Measurements from ENCODE around the gene VEGFD.

The VEGFD gene

GRCh38 chrX:15410430-15410829, 26.2 kb upstream of the VEGFD start:
- Histone ChIP-seq H3K4me2 (ENCODE audit: low read depth, low read length, poor library complexity, severe bottlenecking) (no peak overlapping the region), H3K27ac (ENCODE audit: low read depth, low read length) (no peak overlapping the region), H3F3A (ENCODE audit: insufficient read depth) (no peaks in the 10 kb centered on the region), H3K9ac (ENCODE audit: low read length) (no peak overlapping the region), H2AFZ (ENCODE audit: low read depth, low read length, severe bottlenecking) (no peak overlapping the region), H4K20me1 (ENCODE audit: low read depth, low read length) (no peaks in the 10 kb centered on the region), H3K9me2 (replicated peaks; ENCODE audit: insufficient read depth, low read length) (no peaks in the 10 kb centered on the region), H3K79me2 (ENCODE audit: insufficient read depth, low read length) (no peaks in the 10 kb centered on the region), H3K36me3 (ENCODE audit: low read length) (no peaks in the 10 kb centered on the region), H3K27me3 (ENCODE audit: low read length) (no peaks in the 10 kb centered on the region), H3K9me3 (ENCODE audit: insufficient read depth, low read length) (no peaks in the 10 kb centered on the region), H3K4me3 (ENCODE audit: insufficient read depth, low read length, poor library complexity, severe bottlenecking) (no peak overlapping the region)
- no peak for TF ChIP-seq CTCF (IDR thresholded peaks at IDR 0.05; ENCODE audit: insufficient read depth, low read length, poor library complexity, severe bottlenecking)
- no peak for TF ChIP-seq EZH2phosphoT487 (conservative IDR thresholded peaks at IDR 0.05; ENCODE audit: low read length)

GRCh38 chrX:15405846-15406245, 21.6 kb upstream of the VEGFD start:
- Histone ChIP-seq H3K79me2 (ENCODE audit: insufficient read depth, low read length) (no peaks in the 10 kb centered on the region), H3K27ac (ENCODE audit: low read depth, low read length) (no peak overlapping the region), H3K27me3 (ENCODE audit: low read length) (no peaks in the 10 kb centered on the region), H3K9me2 (replicated peaks; ENCODE audit: insufficient read depth, low read length) (no peaks in the 10 kb centered on the region), H4K20me1 (ENCODE audit: low read depth, low read length) (no peaks in the 10 kb centered on the region), H3K9ac (ENCODE audit: low read length) (no peak overlapping the region), H2AFZ (ENCODE audit: low read depth, low read length, severe bottlenecking) (no peak overlapping the region), H3K4me3 (ENCODE audit: insufficient read depth, low read length, poor library complexity, severe bottlenecking) (no peak overlapping the region), H3K4me2 (ENCODE audit: low read depth, low read length, poor library complexity, severe bottlenecking) (no peak overlapping the region), H3F3A (ENCODE audit: insufficient read depth) (no peaks in the 10 kb centered on the region), H3K9me3 (ENCODE audit: insufficient read depth, low read length) (no peaks in the 10 kb centered on the region), H3K36me3 (ENCODE audit: low read length) (no peaks in the 10 kb centered on the region)
- TF ChIP-seq EZH2phosphoT487 (conservative IDR thresholded peaks at IDR 0.05; ENCODE audit: low read length) (no peak), CTCF (IDR thresholded peaks at IDR 0.05; ENCODE audit: insufficient read depth, low read length, poor library complexity, severe bottlenecking) (no peak)

GRCh38 chrX:15404401-15405096, 20.3 kb upstream of the VEGFD start:
- TF ChIP-seq CTCF (IDR thresholded peaks at IDR 0.05; ENCODE audit: insufficient read depth, low read length, poor library complexity, severe bottlenecking) (no peak), EZH2phosphoT487 (conservative IDR thresholded peaks at IDR 0.05; ENCODE audit: low read length) (no peak)
- no peak overlapping the region for H3K9ac ChIP-seq (ENCODE audit: low read length)
- H3K9me2 ChIP-seq (replicated peaks; ENCODE audit: insufficient read depth, low read length), result no peaks in the 10 kb centered on the region
- no peaks in the 10 kb centered on the region for H3K27me3 ChIP-seq (ENCODE audit: low read length)
- H3F3A ChIP-seq (ENCODE audit: insufficient read depth), result no peaks in the 10 kb centered on the region
- no peaks in the 10 kb centered on the region for H4K20me1 ChIP-seq (ENCODE audit: low read depth, low read length)
- no peaks in the 10 kb centered on the region for H3K9me3 ChIP-seq (ENCODE audit: insufficient read depth, low read length)
- H3K79me2 ChIP-seq (ENCODE audit: insufficient read depth, low read length), result no peaks in the 10 kb centered on the region
- H3K36me3 ChIP-seq (ENCODE audit: low read length), result no peaks in the 10 kb centered on the region
- no peak overlapping the region for H3K4me3 ChIP-seq (ENCODE audit: insufficient read depth, low read length, poor library complexity, severe bottlenecking)
- no peak overlapping the region for H3K27ac ChIP-seq (ENCODE audit: low read depth, low read length)
- H2AFZ ChIP-seq (ENCODE audit: low read depth, low read length, severe bottlenecking), result no peak overlapping the region
- H3K4me2 ChIP-seq (ENCODE audit: low read depth, low read length, poor library complexity, severe bottlenecking), result no peak overlapping the region
